DMS 273 (cell line): ENCODE measurements around the gene ZNF43.
A peak's percentile ranks its signal among the peaks of the same experiment; 100 is the strongest.
"Not testable (repeated sequence)": the region's sequence is repeated elsewhere in the genome, so short reads cannot be mapped to it uniquely, and the experiment has no call there.

Experiments
- DNase-seq: peaks from one replicate; lab custom pipeline; 2025; ENCODE audit not compliant: unreplicated experiment; lab: John Stamatoyannopoulos, UW

ZNF43 gene

DNA sequence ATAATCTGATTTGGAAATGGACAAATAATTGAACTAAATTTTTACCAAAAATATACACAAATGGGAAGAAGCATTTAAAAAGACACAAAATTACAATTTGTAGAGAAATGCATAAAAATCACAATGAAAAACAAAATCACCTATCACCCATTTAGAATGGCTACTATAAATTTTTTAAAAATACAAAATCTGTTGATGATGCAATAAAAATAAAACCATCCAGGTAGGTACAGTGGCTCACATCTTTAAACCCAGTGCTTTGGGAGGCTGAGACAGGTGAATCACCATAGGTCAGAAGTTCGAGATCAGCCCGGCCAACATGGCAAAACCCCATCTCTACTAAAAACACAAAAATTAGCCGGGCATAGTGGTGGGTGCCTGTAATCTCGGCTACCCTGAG lies 23.5 kb downstream of the ZNF43 start:
- DNase-seq = no peak

DNA sequence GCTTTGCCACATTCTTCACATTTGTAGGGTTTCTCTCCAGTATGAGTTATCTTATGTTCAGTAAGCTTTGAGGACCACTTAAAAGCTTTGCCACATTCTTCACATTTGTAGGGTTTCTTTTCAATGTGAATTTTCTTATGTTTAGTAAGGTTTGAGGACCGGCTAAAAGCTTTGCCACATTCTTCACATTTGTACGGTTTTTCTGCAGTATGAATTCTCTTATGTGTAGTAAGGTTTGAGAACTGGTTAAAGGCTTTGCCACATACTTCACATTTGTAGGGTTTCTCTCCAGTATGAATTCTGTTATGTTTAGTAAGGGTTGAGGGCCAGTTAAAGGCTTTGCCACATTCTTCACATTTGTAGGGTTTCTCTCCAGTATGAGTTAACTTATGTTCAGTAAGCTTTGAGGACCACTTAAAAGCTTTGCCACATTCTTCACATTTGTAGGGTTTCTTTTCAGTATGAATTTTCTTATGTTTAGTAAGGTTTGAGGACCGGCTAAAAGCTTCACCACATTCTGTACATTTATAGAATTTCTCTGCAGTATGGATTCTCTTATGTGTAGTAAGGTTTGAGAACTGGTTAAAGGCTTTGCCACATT lies 27.5 kb downstream of the ZNF43 start:
- DNase-seq = not testable (repeated sequence)

DNA sequence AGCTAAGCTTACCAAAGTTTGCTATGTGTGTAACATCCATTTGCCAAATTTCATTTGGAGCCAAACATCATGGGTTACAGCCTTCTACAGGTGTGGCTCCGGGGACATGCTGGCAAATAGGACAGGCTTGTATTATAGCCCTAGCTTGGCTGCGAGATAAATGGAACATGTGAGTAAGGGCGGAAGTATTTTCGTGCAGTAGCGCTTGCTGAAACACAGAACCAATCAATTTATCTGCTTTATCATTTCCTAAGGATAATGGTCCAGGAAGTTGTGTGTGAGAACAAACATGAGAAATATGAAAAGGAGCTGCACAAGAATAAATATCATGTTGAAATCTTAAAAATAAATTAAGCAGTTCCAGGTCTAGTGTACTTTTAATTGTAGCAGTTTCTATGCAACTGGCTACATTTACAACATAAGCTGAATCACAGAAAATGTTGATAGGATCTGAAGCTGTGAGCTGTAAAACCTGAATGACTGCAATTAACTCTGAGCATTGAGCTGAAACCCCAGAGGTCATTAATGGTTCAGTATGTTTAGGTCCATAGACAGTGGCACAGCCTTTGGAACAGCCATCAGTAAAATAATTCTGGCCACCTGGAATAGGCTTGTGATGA lies 46.4 kb downstream of the ZNF43 start:
- no peak for DNase-seq

DNA sequence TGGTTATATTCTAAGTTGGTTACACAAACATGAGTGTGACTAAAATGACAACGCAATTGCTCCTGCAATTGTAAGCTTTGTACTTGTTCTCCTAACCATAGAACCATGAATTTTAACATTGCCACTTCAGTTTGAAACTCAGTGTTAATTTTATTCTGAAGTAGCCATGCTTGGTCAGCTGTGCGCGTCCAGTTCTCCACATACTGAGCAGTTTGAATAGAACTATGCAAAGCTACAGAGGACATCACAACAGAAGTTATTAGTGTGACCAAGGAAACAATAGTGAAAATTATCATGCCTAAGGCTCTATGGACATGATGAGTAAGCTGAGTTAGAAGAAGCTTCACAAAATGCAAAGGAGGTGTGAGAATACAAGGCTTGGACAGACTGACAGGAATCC lies 49.0 kb downstream of the ZNF43 start:
- DNase-seq = no peak

DNA sequence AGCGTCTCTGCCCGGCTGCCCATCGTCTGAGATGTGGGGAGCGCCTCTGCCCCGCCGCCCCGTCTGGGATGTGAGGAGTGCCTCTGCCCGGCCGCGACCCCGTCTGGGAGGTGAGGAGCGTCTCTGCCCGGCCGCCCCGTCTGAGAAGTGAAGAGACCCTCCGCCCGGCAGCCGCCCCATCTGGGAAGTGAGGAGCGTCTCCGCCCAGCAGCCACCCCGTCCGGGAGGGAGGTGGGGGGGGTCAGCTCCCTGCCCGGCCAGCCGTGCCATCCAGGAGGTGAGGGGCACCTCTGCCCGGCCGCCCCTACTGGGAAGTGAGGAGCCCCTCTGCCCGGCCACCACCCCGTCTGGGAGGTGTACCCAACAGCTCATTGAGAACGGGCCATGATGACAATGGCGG lies 60.2 kb downstream of the ZNF43 start:
- DNase-seq = not testable (repeated sequence)

DNA sequence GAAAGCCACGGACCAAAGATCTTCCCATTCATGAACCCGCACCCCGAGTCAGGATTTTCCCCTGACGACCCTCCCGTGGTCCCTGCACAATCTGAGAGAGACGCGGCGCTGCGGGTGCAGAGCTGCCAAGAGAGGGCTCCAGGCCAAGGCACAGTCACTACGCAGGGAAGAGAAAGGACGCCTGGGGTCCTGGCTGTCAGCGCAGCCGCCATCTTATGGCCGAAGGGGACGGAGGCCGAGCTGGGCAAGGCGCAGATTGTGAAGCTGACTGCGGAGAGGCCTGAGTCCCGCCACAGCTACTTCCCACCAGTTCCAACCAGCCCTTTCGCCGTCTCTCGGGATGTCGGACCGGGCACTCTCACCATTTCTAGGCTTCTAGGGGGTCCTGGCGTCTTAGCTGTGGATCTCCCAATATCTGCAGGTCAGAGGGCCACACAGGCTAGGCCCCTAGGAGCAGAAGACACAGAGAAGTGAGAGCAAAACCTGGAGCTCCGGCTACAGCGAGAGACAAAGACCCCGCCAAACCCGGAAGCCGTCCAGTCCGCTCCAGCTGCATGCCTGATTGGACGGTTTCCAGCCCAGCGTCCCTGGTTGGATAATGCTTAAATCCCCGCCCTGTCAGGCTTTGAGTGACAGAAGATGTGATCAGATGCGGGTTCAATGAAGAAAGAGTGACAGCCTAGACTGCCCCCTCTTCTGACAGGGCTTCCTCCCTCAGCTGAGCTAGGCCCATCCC lies 68.7 kb downstream of the ZNF43 start, which contains the start of gene ZNF100:
Gene ZNF100 (minus strand): TSS at position 515 of the 736 bp plus-strand sequence. CDS start 150 bp downstream, at position 365.
- peak; percentile 98 for DNase-seq

DNA sequence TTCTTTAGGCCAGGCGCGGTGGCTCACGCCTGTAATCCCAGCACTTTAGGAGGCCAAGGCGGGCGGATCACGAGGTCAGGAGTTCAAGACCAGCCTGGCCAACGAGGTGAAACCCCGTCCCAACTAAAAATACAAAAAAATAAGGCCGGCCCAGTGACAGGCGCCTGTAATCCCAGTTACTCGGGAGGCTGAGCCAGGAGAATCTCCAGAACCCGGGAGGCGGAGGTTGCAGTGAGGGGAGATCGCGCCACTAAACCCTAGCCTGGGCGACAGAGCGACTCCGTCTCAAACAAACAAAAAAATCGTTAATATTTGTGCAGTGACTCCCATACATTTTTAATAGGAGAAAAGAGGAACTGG lies 69.3 kb downstream of the ZNF43 start:
- DNase-seq = peak; percentile 55

GRCh38 chr19:21765151-21765550 lies 70.8 kb downstream of the ZNF43 start:
- no peak for DNase-seq

GRCh38 chr19:21761547-21761946 lies 74.4 kb downstream of the ZNF43 start:
- DNase-seq = not testable (repeated sequence)

DNA sequence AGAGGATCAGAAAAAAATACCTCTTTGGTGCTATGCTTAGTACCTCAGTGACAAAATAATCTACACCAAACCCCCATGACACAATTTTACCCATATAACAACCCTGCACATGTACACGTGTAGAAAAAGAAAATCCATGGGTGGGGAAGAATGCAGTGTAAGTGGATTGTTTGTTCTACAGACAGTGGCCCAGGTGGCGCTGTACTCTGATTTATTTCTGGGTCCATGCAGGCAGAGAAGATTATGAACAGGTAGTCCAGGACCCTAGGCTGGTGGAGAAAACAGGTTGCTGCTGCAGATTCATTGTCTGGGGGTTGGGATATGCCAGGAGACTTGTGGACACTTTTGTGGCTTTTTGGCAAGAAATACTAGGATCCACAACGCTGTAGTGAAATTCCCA lies 77.7 kb downstream of the ZNF43 start:
- DNase-seq = no peak

GRCh38 chr19:21755555-21755954 lies 80.4 kb downstream of the ZNF43 start:
- DNase-seq = not testable (repeated sequence)
